ENCODE results near the gene TOR1B. TPM values are rescaled to one million over a fixed set of nuclear protein-coding genes. Genes with fewer than 3 reads are reported as not detected.

The TOR1B gene
- total and polyA plus RNA-seq, 4 donors = 12.8 to 31.9 (median 17.8) TPM

DNA sequence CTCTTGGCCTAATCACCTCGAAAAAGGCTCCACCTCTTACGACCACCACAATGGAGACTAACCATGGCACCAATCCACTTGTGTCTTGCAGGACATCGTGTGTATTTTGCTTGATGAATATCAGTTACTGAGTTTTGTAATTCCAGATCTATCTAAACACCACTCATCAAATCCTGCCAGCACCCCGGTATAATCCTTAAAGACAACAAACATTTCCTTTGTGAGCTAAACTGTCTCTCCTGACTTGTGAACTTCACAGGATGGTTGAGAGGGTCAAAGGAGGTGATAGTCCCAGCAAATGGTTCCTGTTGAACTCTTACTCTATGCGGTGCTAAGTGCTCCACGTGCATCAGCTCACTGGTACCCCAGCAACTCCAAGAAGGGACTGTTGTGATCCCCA lies 4.0 kb upstream of the TOR1B start:
- Histone ChIP-seq H3K4me1 (ENCODE audit: control insufficient read depth in 4 of 4, insufficient read depth in 4 of 4, low read length in 3 of 4) (peaks cover 2 to 6% (median 4%) of the 10 kb centered on the region in 4 donors), H3K9ac (ENCODE audit: low read depth in 1 of 2, low read length in 2 of 2) (no peak overlapping the region), H3K36me3 (ENCODE audit: control insufficient read depth in 4 of 4, insufficient read depth in 3 of 4, low read depth in 1 of 4, low read length in 3 of 4) (no peaks in the 10 kb centered on the region), H3K27me3 (ENCODE audit: control insufficient read depth in 4 of 4, insufficient read depth in 4 of 4, low read length in 3 of 4) (no peaks in the 10 kb centered on the region), H3K27ac (ENCODE audit: low read depth in 1 of 2, low read length in 2 of 2) (no peak overlapping the region), H3K4me3 (ENCODE audit: low read depth in 1 of 3, low read length in 3 of 3) (no peak overlapping the region), H3K9me3 (ENCODE audit: control insufficient read depth in 4 of 4, low read length in 3 of 4) (no peaks in the 10 kb centered on the region)
- 47% methylated on average over 6 of the region's 6 CpGs for WGBS
- TF ChIP-seq, protein P1, sequence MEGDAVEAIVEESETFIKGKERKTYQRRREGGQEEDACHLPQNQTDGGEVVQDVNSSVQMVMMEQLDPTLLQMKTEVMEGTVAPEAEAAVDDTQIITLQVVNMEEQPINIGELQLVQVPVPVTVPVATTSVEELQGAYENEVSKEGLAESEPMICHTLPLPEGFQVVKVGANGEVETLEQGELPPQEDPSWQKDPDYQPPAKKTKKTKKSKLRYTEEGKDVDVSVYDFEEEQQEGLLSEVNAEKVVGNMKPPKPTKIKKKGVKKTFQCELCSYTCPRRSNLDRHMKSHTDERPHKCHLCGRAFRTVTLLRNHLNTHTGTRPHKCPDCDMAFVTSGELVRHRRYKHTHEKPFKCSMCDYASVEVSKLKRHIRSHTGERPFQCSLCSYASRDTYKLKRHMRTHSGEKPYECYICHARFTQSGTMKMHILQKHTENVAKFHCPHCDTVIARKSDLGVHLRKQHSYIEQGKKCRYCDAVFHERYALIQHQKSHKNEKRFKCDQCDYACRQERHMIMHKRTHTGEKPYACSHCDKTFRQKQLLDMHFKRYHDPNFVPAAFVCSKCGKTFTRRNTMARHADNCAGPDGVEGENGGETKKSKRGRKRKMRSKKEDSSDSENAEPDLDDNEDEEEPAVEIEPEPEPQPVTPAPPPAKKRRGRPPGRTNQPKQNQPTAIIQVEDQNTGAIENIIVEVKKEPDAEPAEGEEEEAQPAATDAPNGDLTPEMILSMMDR (IDR thresholded peaks at IDR 0.05; ENCODE audit: low read depth, low read length, missing input control) = no peak
- no peak for TF ChIP-seq YY1 (IDR thresholded peaks at IDR 0.05)
- TF ChIP-seq, protein P2, sequence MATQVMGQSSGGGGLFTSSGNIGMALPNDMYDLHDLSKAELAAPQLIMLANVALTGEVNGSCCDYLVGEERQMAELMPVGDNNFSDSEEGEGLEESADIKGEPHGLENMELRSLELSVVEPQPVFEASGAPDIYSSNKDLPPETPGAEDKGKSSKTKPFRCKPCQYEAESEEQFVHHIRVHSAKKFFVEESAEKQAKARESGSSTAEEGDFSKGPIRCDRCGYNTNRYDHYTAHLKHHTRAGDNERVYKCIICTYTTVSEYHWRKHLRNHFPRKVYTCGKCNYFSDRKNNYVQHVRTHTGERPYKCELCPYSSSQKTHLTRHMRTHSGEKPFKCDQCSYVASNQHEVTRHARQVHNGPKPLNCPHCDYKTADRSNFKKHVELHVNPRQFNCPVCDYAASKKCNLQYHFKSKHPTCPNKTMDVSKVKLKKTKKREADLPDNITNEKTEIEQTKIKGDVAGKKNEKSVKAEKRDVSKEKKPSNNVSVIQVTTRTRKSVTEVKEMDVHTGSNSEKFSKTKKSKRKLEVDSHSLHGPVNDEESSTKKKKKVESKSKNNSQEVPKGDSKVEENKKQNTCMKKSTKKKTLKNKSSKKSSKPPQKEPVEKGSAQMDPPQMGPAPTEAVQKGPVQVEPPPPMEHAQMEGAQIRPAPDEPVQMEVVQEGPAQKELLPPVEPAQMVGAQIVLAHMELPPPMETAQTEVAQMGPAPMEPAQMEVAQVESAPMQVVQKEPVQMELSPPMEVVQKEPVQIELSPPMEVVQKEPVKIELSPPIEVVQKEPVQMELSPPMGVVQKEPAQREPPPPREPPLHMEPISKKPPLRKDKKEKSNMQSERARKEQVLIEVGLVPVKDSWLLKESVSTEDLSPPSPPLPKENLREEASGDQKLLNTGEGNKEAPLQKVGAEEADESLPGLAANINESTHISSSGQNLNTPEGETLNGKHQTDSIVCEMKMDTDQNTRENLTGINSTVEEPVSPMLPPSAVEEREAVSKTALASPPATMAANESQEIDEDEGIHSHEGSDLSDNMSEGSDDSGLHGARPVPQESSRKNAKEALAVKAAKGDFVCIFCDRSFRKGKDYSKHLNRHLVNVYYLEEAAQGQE (IDR thresholded peaks at IDR 0.05) = no peak
- no peak for TF ChIP-seq HNF4A (conservative IDR thresholded peaks at IDR 0.05)
- no peak for TF ChIP-seq JUND (IDR thresholded peaks at IDR 0.05)
- TF ChIP-seq, protein P3, sequence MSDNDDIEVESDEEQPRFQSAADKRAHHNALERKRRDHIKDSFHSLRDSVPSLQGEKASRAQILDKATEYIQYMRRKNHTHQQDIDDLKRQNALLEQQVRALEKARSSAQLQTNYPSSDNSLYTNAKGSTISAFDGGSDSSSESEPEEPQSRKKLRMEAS (IDR thresholded peaks at IDR 0.05) = no peak
- no peak for DNase-seq (ENCODE audit: low spot score)

DNA sequence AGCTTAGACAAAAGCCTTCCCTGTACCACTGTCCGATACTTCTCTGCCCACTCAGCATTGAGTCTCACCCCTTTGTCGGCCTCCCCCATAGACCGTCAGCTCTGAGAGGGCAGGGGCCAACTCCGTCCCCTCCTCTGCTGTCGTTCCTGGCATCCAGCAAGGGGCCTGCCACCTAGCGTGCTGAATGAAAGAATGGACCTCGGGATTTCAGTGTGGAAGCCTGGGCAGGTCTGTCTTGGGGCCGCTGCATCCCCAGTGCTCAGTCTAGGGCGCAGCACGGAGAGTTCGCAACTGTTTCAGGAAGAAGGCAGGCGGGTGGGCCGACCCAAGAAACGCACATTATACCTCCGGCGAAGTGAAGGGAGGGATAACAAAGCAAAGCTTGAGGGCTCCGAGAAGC lies 1.5 kb upstream of the TOR1B start:
- WGBS = 91% methylated on average over 17 of the region's 17 CpGs
- H3K9ac ChIP-seq (ENCODE audit: low read depth in 1 of 2, low read length in 2 of 2) = no peak overlapping the region
- H3K27ac ChIP-seq (ENCODE audit: low read depth in 1 of 2, low read length in 2 of 2) = no peak overlapping the region
- H3K4me1 ChIP-seq (ENCODE audit: control insufficient read depth in 4 of 4, insufficient read depth in 4 of 4, low read length in 3 of 4) = peaks cover 3 to 9% (median 7%) of the 10 kb centered on the region in 4 donors
- no peak for DNase-seq (ENCODE audit: low spot score)
- no peaks in the 10 kb centered on the region for H3K9me3 ChIP-seq (ENCODE audit: control insufficient read depth in 4 of 4, low read length in 3 of 4)
- no peak overlapping the region for H3K4me3 ChIP-seq (ENCODE audit: low read depth in 1 of 3, low read length in 3 of 3)
- TF ChIP-seq, protein P3 (IDR thresholded peaks at IDR 0.05) = no peak
- TF ChIP-seq, protein P4, sequence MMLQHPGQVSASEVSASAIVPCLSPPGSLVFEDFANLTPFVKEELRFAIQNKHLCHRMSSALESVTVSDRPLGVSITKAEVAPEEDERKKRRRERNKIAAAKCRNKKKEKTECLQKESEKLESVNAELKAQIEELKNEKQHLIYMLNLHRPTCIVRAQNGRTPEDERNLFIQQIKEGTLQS (IDR thresholded peaks at IDR 0.05) = no peak
- TF ChIP-seq, protein P2 (IDR thresholded peaks at IDR 0.05) = no peak
- TF ChIP-seq RAD21 (IDR thresholded peaks at IDR 0.05) (no peak), RXRA (IDR thresholded peaks at IDR 0.05) (no peak), YY1 (IDR thresholded peaks at IDR 0.05) (no peak), GABPA (IDR thresholded peaks at IDR 0.05 in 1 of 2, conservative IDR thresholded peaks at IDR 0.05 in 1 of 2) (no peak), TAF1 (conservative IDR thresholded peaks at IDR 0.05) (no peak), FOXA2 (IDR thresholded peaks at IDR 0.05) (no peak), EGR1 (IDR thresholded peaks at IDR 0.05; ENCODE audit: low read depth in 2 of 2) (no peak), HNF4G (IDR thresholded peaks at IDR 0.05) (no peak), SP1 (IDR thresholded peaks at IDR 0.05) (no peak), JUND (IDR thresholded peaks at IDR 0.05) (no peak), NR2F2 (IDR thresholded peaks at IDR 0.05) (no peak), FOXA1 (IDR thresholded peaks at IDR 0.05) (no peak), HNF4A (conservative IDR thresholded peaks at IDR 0.05) (no peak)
- TF ChIP-seq, protein P5, sequence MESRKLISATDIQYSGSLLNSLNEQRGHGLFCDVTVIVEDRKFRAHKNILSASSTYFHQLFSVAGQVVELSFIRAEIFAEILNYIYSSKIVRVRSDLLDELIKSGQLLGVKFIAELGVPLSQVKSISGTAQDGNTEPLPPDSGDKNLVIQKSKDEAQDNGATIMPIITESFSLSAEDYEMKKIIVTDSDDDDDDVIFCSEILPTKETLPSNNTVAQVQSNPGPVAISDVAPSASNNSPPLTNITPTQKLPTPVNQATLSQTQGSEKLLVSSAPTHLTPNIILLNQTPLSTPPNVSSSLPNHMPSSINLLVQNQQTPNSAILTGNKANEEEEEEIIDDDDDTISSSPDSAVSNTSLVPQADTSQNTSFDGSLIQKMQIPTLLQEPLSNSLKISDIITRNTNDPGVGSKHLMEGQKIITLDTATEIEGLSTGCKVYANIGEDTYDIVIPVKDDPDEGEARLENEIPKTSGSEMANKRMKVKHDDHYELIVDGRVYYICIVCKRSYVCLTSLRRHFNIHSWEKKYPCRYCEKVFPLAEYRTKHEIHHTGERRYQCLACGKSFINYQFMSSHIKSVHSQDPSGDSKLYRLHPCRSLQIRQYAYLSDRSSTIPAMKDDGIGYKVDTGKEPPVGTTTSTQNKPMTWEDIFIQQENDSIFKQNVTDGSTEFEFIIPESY (IDR thresholded peaks at IDR 0.05) = no peak
- TF ChIP-seq, protein P1 (IDR thresholded peaks at IDR 0.05; ENCODE audit: low read depth, low read length, missing input control) = no peak
- peaks cover 0 to 2% (median 0%) of the 10 kb centered on the region in 4 donors for H3K36me3 ChIP-seq (ENCODE audit: control insufficient read depth in 4 of 4, insufficient read depth in 3 of 4, low read depth in 1 of 4, low read length in 3 of 4)
- no peaks in the 10 kb centered on the region for H3K27me3 ChIP-seq (ENCODE audit: control insufficient read depth in 4 of 4, insufficient read depth in 4 of 4, low read length in 3 of 4)

Measured in liver (tissue), 9 donors.